NB4 (cell line): ENCODE results near the gene CADM3.

ENCODE experiments used
- CTCF ChIP-seq: IDR thresholded peaks from one replicate; pipeline ENCODE4 v1.5.1; 2012; ENCODE audit warnings: low read depth, low read length
- POLR2A ChIP-seq: IDR thresholded peaks from 2 replicates; pipeline ENCODE4 v1.6.1; 2011; ENCODE audit warnings: mild to moderate bottlenecking; ENCODE audit not compliant: insufficient read length; ENCODE audit errors: extremely low read depth

GRCh38 chr1:159196543-159196942, 25.1 kb downstream of the CADM3 start:
- no peak for TF ChIP-seq POLR2A
- peak; percentile 33 for TF ChIP-seq CTCF
